GM21423 (cell line): ENCODE results near the gene ATAD3B.
"Not testable (repeated sequence)": the region's sequence is repeated elsewhere in the genome, so short reads cannot be mapped to it uniquely, and the experiment has no call there.

ENCODE experiments used
- ATAC-seq: cut with Tn5 transposase; IDR thresholded peaks from one replicate; pipeline ENCODE4 v1.9.1; 2021; ENCODE audit warnings: mild to moderate bottlenecking, moderate library complexity; ENCODE audit not compliant: unreplicated experiment

Gene ATAD3B

DNA sequence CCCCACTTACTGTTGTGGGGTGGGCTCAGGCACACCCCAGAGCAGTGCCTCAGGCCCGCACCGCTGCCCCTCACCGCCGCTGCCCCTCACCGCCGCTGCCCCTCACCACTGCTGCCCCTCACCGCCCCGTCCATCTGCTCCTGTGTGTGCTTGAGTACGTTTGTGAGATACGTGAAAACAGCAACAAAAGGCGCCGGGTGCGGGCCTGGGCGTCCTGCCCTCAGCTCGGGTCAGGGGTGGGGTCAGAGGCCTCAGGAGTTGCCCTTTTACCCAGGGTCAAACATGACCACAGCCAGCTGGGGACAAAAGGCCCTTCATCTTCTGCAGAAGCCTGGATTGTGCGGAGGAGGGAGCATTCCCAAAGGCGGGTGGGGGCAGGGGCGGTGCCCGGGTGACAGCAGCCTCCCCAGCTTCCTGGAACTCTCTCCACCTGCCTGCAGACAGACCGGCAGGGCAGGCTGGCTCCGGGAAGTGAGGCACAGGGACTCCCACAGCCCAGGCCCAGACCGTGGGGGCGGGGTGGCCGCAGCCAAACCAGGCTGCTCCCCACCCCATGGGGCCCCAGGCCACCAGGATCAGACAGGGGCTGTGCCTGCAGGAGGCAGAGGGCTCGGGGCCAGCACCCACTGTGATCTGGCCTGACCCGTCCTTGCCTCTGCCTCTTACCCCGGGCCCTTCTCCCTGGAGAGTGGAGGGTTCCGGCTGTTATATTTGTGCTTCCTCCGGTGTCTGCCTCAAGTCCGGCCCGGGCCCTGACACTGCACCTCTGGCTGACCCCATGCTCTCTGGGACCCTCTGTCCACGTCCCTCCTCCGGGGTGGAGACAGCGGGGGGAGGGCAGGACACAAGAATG, 38.4 kb upstream of the ATAD3B start:
- no peak for ATAC-seq

DNA sequence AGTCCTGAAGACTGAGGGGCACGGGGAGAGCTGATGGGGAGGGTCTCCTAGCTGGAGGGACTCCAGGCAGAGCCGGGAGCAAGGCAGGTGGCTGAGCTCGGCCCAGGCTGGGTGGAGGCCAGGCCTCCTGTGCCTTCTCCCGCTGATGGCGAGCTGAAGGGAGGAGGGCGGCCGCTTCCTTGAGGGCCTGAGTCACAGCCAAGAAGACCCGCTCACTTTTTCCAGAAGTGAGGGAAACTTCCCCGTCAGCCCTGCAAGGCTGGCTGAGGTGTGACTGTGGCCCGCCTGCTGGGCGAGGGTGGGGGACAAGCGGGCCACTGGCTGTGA, 37.8 kb upstream of the ATAD3B start:
- ATAC-seq = no peak

DNA sequence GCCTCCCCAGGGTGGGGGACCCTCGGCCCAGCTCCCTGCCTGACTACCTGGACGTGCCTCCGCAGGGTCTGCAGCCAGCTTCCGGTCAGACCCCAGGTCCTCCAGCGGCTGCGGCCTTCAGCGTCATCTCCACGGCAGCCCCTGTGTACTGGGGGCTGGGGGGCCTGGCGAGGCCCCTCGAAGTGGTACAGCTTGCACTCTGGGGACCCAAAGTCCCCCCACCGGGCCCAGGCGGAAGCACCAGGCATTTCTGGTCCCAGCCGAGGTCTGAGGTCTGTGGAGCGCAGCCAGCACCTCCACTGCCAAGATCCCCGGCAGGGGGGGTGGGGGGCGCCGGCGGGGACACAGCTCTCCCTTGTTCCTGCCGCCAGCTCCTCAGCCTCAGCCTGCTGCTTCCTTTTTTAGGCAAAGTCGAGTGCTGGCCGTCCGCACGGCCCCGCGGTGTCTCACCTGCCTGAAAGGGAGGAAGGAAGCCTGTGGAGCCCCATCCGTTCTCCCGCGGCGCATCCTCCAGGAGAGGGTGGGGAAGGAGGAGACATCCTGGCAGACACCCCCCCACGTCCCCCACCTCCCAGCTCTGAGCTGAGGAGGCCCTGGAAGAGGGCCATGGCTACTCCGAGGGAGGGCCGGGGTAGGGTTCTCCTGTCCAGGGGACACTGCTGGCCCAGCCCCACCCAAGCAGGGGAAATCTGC, 37.3 kb upstream of the ATAD3B start:
- ATAC-seq = no peak

GRCh38 chr1:1434824-1435105, 36.8 kb upstream of the ATAD3B start:
- ATAC-seq = no peak

DNA sequence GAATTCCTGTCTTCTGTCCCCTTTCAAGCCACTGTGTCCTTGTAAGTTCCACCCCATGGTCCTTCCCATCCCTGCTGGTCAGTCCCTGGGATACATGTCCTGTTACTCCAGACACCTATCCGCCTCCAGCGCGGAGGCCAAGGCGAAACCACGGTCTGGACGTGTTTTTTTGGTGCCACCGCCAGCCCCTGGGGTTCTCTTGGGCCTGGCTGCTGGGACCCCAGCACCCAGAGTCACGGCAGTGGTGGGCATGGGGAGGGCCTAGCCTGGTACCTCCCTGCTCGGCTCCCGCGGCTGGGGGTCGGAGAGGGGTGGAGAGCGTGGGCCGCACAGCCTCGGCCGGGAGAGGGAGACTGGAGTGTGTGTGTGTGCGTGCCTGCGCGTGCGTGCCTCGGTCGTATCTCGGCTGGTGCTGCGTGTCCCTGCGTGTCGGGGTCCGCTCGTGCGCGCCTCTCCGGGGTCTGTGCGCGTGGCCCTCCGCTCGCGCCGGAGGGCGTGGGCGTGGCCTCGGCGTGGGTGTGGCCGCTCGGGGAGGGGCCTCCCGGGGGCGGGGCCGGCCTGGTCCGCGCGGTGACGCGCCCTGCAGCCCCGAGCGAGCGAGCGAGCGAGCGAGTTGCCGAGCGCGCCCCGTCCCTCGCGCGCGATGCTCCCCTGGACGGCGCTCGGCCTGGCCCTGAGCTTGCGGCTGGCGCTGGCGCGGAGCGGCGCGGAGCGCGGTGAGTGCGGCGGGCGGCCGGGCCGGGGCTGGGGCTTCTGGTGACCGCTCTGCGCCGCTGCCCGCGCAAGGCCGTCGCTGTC, 36.3 kb upstream of the ATAD3B start, which contains the start of gene VWA1:
TSS of gene VWA1 (plus strand) at position 585 of the 798 bp plus-strand sequence. CDS start at position 644, 59 bp downstream.
- ATAC-seq = no peak

DNA sequence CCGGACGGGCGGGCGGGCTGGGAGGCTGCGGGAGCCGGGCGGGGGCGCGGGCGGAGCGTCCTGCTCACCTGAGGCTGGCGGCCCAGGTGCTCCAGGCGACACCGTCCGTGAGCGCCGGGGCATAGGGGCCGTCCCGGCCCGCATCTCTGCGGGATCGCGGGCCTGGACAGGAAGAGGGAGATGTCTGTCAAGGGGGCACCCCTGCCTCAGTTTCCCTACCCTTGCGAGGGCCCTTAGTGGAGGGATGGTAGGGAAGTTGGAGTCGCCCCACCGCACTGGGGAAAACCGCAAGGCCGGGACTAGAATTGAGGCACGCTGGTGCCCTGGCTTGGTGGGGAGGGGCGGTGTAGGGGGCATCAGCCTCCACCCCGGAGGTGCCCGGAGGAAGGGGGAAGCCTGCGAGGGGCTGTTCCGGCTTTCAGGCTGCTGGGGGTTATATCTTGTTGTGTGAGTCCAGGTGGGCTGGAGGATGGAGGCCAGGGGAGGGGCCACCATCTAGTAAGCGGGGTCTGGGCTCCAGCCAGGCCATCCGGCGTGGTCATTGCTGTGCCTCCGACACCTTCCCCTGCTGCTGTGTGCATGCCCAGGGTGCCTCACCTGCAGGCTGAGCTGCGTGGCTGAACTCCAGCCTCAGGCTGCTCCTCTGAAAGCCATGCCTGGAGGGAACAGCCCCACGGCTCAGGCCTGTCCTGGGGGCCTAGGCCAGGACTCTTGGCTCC, 35.5 kb upstream of the ATAD3B start:
- no peak for ATAC-seq

DNA sequence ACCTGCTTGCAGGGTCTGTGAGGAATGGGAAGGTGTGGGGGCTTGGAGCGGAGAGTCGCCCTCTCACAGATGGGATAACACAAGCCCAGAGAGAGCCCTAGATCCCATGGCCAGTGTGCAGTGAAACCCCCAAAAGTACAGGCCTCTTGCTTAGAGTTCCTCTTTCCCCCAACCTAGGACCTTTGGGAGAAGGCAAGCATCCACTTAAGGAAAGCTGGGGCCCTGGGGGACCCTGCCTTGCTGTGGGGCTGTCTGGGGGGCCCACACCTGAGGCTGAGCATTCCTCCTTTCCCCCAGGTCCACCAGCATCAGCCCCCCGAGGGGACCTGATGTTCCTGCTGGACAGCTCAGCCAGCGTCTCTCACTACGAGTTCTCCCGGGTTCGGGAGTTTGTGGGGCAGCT, 34.9 kb upstream of the ATAD3B start:
- ATAC-seq = no peak

GRCh38 chr1:1437033-1437903, 34.3 kb upstream of the ATAD3B start:
- ATAC-seq = no peak

DNA sequence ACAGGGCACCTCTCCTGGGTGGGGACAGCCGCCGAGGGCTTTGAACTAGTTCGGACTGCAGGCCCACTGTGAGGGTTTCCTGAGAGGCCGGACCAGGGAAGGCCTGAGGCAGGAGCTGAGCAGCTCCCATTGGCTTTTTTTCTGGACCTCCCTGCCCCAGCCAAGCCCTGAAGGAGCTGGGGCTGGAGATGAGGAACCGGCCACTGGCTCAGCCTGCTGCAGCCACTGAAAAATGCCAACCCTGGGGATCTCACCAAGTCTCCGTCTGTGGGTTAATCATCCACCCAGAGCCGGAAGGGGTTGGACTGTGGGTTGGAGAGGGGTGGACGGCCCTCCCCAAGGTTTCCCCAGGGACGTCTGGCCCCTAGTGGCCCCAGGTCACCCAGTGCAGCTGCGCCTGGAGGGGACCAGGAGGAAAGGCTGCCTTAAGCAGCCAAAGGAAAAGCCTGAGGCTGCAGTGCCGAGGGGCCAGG, 33.6 kb upstream of the ATAD3B start:
- peak; percentile 62 for ATAC-seq

- no peak for ATAC-seq
These were observed 32.8 kb upstream of the ATAD3B start for GRCh38 chr1:1438531-1439381.

DNA sequence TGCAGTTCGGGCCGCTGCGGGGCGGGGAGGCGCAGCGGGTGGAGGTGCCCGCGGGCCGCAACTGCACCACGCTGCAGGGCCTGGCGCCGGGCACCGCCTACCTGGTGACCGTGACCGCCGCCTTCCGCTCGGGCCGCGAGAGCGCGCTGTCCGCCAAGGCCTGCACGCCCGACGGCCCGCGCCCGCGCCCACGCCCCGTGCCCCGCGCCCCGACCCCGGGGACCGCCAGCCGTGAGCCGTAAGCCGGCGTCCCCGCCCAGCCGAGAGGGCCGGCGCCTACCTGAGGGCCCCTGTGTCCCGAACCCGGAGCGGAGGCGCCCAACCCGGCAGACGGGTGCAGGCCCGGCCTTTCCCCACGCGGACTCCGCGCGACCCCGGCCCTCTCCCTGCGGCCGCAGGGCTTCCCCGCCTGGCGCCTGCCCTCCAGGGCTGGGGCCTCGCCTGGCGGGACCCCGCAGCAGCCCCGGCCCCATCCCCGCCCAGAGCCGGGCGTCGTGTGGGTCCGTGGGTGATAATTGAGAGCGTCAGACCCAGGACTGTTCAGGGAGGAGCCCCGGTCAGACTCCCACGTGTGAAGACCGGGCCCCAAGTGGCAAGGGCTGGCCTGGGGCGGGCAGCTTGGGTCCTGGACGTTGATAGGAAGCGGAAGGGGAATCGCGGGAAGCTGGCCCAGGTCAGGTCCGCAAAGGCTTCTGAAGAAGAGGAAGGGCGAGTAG, 31.9 kb upstream of the ATAD3B start:
- ATAC-seq = no peak

GRCh38 chr1:1440262-1441001, 31.1 kb upstream of the ATAD3B start:
- ATAC-seq = no peak

GRCh38 chr1:1441002-1441888, 30.3 kb upstream of the ATAD3B start:
- ATAC-seq = no peak

DNA sequence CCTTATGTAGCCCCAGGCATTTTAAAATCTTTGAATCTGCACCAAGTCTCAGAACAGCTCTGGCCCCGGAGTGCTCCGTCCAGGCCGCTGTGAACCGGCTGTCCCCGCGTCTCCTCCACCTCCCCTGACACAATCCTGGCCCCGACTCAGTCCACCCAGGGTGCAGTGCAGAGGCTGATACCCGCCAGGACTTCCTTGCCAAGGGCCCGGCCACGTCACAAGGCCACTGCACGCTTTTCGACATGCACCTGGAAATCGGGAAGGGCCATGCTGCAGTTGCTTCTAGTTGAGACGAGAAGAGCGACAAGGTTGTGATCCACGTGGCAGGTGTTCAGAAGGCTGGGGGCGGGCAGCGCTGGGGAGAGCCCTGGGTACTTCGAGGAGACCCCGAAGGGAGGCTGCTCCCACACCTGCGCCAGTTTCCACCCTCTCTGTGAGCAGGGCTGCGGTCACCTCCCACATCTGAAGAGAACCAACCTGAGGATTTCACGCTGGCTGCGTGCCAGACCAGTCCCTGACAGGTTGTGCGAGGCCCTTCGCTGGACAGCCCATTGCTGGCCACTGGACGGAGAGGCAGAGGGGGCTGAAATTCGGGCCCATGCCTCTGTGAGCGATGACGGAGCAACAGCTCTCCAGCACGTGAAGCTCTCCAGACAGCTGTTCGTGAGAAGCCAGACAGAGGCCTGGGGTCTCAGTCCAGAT, 29.3 kb upstream of the ATAD3B start:
- no peak for ATAC-seq

- ATAC-seq = not testable (repeated sequence)
These were observed 24.9 kb upstream of the ATAD3B start for GRCh38 chr1:1446631-1447030.

GRCh38 chr1:1449099-1449739, 22.3 kb upstream of the ATAD3B start, which contains the start of gene ATAD3C:
Gene ATAD3C, plus strand, starts transcription at chr1:1449689. Its CDS starts 995 bp downstream, at chr1:1450684.
- ATAC-seq = no peak
